Activated naive CD4-positive, alpha-beta T cell treated with Interleukin-2 at 50 U/mL for 16 hours (primary cell): ENCODE measurements around the gene CLC.
"Not testable (repeated sequence)": the region's sequence is repeated elsewhere in the genome, so short reads cannot be mapped to it uniquely, and the experiment has no call there.

Source experiments
- DNase-seq: peaks from one replicate; pipeline ENCODE4 v3.0.0-alpha.2; 2020

Gene CLC

GRCh38 chr19:39728040-39728439 is 9.8 kb downstream of the CLC start:
- no peak for DNase-seq

DNA sequence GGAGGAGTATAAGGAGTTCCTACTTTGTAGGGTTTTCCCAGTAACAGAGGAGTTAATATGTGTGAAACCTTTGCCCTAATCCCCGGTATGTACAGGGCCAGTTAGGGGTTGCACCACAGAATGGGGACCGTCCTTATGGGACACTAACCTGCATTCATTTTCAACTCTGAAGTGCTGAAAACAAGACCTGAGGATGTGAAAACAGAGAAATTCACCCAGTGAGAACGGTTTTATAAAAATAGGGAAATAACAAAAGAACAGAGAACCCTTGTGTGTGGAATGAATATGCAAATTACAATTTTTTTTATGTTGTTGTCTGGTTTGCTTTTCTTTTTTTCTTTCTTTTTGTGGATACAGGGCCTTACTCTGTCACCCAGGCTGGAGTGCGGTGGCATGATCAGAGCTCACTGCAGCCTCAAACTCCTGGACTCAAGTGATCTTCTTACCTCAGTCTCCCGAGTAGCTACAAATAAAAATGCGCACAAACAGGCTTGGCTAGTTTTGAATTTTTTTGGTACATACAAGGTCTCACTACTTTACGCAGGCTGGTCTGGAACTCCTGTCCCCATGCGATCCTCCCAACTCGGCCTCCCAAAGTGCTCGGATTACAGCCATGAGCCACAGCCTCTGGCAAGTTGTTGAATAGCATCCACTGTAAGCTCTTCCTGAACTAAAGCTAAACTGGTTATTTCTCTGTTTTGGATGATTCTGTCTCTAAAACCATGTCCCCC is 10.6 kb downstream of the CLC start:
- DNase-seq = no peak

DNA sequence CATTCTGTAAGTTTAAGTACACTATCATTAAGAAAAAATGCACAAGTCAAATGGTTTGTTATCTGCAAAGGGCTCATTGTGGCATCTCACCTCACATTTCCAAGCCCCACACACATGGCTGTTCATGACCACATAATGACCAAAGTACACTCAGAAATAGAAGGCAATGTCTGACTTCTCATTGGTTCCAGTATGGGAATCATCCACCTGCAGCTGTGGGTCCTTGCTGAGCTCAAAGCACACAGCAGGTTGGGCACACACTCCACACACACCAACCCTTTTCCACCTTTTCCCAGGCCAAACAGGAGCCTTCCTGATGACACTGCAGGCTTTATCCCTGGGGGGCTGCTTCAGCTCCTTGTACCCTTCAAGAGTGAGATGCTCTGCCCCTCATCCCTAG is 11.8 kb downstream of the CLC start:
- DNase-seq = no peak

- not testable (repeated sequence) for DNase-seq
Measured at GRCh38 chr19:39720144-39720543, 17.7 kb downstream of the CLC start.

DNA sequence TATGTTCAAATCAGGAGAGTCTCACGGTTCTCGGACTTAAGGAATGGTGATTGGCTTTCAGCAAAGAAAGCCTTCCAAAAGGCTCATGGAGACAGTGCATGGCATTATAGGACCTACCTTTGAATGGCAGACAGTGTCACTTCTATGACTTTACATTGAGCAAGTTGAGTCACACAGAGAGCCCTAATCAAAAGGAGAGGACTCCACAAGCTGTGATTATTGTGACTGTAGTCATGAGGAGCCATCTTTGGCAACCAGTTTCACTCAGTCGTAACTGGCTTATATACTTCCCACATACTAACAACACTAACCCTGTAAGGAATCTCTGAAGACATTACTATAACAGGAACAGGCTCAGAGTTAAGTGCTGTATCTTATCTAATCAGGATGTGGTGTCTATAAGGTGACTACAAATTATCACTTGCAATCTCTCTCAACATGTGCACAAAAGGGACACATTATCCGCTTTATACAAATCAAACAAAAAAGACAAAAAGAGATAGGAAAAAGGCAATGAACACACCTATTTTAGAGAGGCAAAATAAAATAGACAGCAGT is 27.4 kb downstream of the CLC start:
- no peak for DNase-seq

- DNase-seq = no peak
Measured at GRCh38 chr19:39709026-39709872, 28.6 kb downstream of the CLC start.

DNA sequence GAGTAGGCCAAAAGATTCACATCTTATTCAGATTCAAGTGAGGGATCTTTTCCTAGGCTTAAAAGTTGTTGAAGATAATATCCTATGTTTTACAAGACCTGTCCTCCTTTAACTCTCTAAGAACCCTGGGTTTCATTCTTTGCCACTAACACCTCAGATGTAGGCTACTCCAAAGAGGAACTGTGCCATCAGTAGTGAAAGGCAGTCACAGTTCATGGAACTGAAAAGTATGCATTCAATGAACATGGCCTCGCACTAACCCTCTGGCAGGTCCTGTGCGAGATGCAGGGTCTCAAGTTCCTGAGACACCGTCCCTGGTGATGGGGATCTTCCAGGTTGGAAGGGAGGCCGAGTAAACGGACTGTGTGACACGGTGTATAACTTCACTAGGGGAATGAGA is 29.2 kb downstream of the CLC start:
- DNase-seq = no peak

GRCh38 chr19:39705578-39706188 is 32.1 kb downstream of the CLC start:
- DNase-seq = peak; percentile 28

GRCh38 chr19:39704181-39705044 is 33.4 kb downstream of the CLC start, which contains the start of gene LGALS14:
TSS of gene LGALS14 (plus strand) at chr19:39704481. CDS start at chr19:39704529, 48 bp downstream.
- peak; percentile 21 for DNase-seq

DNA sequence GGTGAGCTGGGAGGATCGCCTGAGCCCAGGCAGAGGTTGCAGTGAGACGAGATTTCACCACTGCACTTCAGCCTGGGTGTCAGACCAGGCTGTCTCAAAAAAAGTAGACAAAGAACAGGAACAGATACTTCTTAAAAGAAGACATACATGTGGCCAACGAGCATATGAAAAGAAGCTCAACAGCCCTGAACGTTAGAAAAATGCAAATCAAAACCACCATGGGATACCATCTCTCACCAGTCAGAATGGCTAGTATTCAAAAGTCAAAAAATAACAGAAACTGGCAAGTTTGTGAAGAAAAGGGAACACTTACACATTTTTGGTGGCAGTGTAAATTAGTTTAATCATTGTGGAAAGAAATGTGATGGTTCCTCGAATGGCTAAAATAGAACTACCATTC is 36.5 kb downstream of the CLC start:
- no peak for DNase-seq

DNA sequence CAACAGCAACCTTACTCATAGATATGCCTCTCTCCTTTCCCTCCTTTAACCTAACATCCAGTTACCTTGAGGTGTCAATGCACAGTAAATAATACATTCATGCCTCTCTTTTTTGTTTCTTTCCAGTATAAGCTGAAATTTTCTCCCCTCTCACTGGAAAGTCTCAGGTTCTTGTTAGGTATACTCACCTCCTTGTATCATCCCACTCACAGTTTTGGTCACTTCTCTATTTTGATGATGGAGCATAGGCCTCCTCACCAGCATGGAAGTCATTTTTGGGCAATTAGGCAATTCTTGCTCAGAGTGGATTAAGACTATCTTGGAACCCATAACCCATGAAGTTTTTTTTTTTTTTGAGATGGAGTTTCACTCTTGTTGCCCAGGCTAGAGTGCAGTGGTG is 39.3 kb downstream of the CLC start:
- no peak for DNase-seq

DNA sequence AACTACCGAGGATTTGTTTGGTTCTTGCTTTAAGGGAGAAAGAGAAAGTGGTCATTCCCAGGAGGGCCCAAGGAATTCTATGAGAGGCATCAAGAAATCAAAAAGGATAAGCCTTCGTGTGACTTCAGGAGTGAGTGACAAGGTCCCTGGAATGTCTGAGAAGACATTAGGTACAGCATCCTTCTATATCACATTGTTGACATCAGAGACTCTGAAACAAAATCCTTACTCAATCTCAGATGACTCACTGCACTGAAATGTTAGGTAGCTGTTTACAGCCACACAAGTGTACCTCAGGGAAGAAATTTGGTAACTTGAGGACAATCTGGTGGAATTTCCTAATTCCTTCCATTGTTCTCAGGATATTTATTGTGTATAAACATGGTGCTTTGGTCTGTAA is 41.4 kb downstream of the CLC start:
- DNase-seq = no peak

GRCh38 chr19:39695759-39696158 is 42.1 kb downstream of the CLC start:
- DNase-seq = no peak

DNA sequence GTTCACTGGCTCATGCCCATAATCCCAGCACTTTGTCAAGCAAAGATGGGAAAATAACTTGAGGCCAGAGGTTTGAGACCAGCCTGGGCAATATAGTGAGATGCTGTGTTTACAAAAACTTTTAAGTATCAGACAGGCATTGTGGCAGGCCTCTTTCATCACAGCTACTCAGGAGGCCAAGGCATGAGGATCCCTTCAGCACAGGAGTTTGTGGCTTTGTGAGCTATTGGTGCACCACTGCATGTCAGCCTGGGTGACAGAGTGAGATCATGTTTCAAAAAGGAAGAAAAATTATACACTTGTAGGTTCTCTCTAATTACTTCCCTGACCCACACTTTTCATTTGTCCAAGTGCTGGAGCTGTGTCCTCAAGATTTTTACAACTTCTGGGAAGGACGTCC is 45.0 kb downstream of the CLC start:
- no peak for DNase-seq

DNA sequence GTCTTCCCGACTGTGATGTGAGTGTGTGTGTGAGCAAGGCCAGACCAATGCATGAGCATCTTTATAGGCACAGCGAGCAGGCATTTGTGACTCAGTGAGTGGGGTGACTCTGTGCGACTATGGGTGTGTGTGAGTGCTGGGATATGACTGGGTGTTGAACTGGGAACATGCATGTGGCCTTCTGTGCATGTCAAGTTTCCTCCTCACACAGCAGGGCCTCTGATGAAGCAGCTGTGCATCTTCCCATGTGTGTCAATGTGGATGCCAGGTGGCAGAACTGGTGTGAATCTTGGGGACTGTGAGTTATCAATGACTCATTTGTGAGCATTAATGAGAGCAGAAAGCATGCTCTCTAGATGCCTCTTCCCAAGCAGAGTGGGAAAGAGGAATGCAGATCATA is 45.7 kb downstream of the CLC start:
- no peak for DNase-seq

GRCh38 chr19:39688637-39689036 is 49.2 kb downstream of the CLC start:
- DNase-seq = not testable (repeated sequence)

- DNase-seq = no peak
Measured at GRCh38 chr19:39686739-39687138, 51.1 kb downstream of the CLC start.

- DNase-seq = no peak
Measured at GRCh38 chr19:39684267-39684666, 53.6 kb downstream of the CLC start.

- no peak for DNase-seq
Measured at GRCh38 chr19:39681416-39681815, 56.4 kb downstream of the CLC start.
